Activated CD8-positive, alpha-beta memory T cell treated with anti-CD3 and anti-CD28 coated beads, Interleukin-2, amount 10 ng/mL, durations not matched to agents 7 days and 5 days (primary cell): Measurements from ENCODE around the gene SNRNP27. TPM values are rescaled to one million over a fixed set of nuclear protein-coding genes. Genes with fewer than 3 reads are reported as not detected.

ENCODE experiments used
- ATAC-seq: fragments of 150-1000 bp; cut with Tn5 transposase; one replicate; pipeline ENCODE4 v1.10.0; 2021; ENCODE audit warnings: moderate library complexity
- CTCF ChIA-PET: fragments of 350-600 bp; sonication (Branson Sonifier 250); formaldehyde crosslinking; loops from one replicate; lab custom pipeline; 2021; ENCODE audit warnings: antibody characterized with exemption; lab: Charles Lee
- DNase-seq: peaks from one replicate; pipeline ENCODE4 v3.0.0-alpha.2; 2020
- H3K27ac Mint-ChIP-seq: one replicate; pipeline ENCODE4 v1.8.0; 2021; ENCODE audit warnings: mild to moderate bottlenecking, mixed read lengths
- H3K27me3 Mint-ChIP-seq: one replicate; pipeline ENCODE4 v1.8.0; 2021; ENCODE audit warnings: mixed read lengths
- H3K36me3 Mint-ChIP-seq: one replicate; pipeline ENCODE4 v1.8.0; 2021; ENCODE audit warnings: mild to moderate bottlenecking, mixed read lengths
- H3K4me1 Mint-ChIP-seq: one replicate; pipeline ENCODE4 v1.8.0; 2021; ENCODE audit warnings: mixed read lengths
- H3K4me3 Mint-ChIP-seq: one replicate; pipeline ENCODE4 v1.8.0; 2021; ENCODE audit warnings: mild to moderate bottlenecking, moderate library complexity, mixed read lengths
- H3K9me3 Mint-ChIP-seq: one replicate; pipeline ENCODE4 v1.8.0; 2022; ENCODE audit warnings: low read depth, mixed read lengths
- total RNA-seq, 2 experiments: library from RNA; stranded (reverse); gene quantifications; one replicate each; pipeline ENCODE4 v1.2.3, GENCODE V29; 2021

Gene SNRNP27
- total RNA-seq, 2 experiments from 2014 or later = 54.6 to 60.0 TPM

DNA sequence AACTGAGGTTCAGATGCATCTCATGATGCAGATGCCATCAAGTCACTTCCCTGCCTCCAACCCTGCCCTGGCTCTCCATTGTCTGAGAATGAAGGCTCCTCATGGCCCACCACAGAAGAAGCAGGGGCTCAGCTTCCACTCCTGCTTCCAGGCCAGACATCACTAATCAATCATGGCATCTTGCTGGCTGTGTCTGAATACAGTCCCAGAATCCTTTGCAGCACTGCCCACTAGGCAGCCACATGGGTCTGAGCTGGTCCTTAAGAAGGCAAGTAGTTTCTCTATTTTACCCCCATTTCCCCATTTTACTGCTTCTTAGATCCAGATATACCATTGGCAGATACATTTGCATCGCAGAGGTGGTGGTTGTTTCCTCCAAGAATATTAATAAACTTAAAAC lies 60.3 kb downstream of the SNRNP27 start:
- Mint-ChIP-seq H3K27me3 (peaks cover 26% of the 10 kb centered on the region), H3K4me1 (peaks cover 11% of the 10 kb centered on the region)

More for the DNA sequence above, 60.3 kb downstream of the SNRNP27 start:
- DNase-seq = no peak
- Mint-ChIP-seq H3K9me3 (no peaks in the 10 kb centered on the region), H3K27ac (no peak overlapping the region), H3K4me3 (no peak overlapping the region), H3K36me3 (no peaks in the 10 kb centered on the region)
- CTCF ChIA-PET = no interaction called here
- no peak for ATAC-seq

Other genes with a start within 250 kb of the SNRNP27 start
- 10 to 100 TPM; 56.1 to 66.6 TPM for gene ANXA4, start 151.8 kb upstream of the SNRNP27 start, total RNA-seq
- gene GMCL1, start 64.3 kb upstream of the SNRNP27 start, total RNA-seq = 10 to 100 TPM; 26.5 to 32.6 TPM
- gene MXD1, start 21.2 kb downstream of the SNRNP27 start, total RNA-seq = 10 to 100 TPM; 19.3 to 22.3 TPM
- 1 to 10 TPM; 1.3 to 1.8 TPM for gene ASPRV1, start 67.7 kb downstream of the SNRNP27 start, total RNA-seq
- gene PCBP1, start 193.5 kb downstream of the SNRNP27 start, total RNA-seq = 100 to 1,000 TPM; 429 to 464 TPM